Muscle of leg (tissue), 11 donors: Measurements from ENCODE around the gene SIMC1. TPM values are rescaled to one million over a fixed set of nuclear protein-coding genes. Genes with fewer than 3 reads are reported as not detected.

ENCODE experiments used
- DNase-seq: peaks from one replicate; pipeline ENCODE4 v3.0.0; 2013
- H3K27ac ChIP-seq: one replicate; pipeline ENCODE4 v1.5.1; 2013; ENCODE audit warnings: mild to moderate bottlenecking, low read length, control low read depth
- H3K27me3 ChIP-seq: one replicate; pipeline ENCODE4 v1.6.1; 2013; ENCODE audit warnings: low read length; ENCODE audit not compliant: control insufficient read depth, insufficient read depth
- H3K36me3 ChIP-seq: one replicate; pipeline ENCODE4 v1.6.1; 2013; ENCODE audit warnings: low read length; ENCODE audit not compliant: control insufficient read depth, insufficient read depth
- H3K4me1 ChIP-seq: one replicate; pipeline ENCODE4 v1.6.1; 2013; ENCODE audit warnings: low read length; ENCODE audit not compliant: control insufficient read depth, insufficient read depth
- H3K4me3 ChIP-seq: one replicate; pipeline ENCODE4 v1.5.1; 2013; ENCODE audit warnings: low read length, control low read depth
- H3K9me3 ChIP-seq: replicated peaks from 2 replicates; pipeline ENCODE4 v1.6.1; 2013; ENCODE audit warnings: low read depth, low read length; ENCODE audit not compliant: control insufficient read depth
- WGBS: methylation state at CpG from one replicate; pipeline ENCODE4 v1.1.5; 2013; ENCODE audit warnings: missing lambda C conversion rate; ENCODE audit not compliant: insufficient coverage; 5-methylcytosine and 5-hydroxymethylcytosine counted together
- polyA plus RNA-seq, 8 donors: library from polyadenylated mRNA; unstranded; fragments of 120-200 nt; gene quantifications; one replicate each; pipeline versions ENCODE4 v1.2.1 to v1.2.3, GENCODE V29; 2013; ENCODE audit warnings: inconsistent platforms in 1 of 8, low replicate concordance in 1 of 8; ENCODE audit not compliant: insufficient read length in 8 of 8, insufficient read depth in 1 of 8
- total RNA-seq: library from RNA; stranded (reverse); fragments of 120-200 nt; gene quantifications from one replicate; pipeline ENCODE4 v1.2.4, GENCODE V29; 2013

Gene SIMC1
- total and polyA plus RNA-seq, 9 donors: 11.8 to 20.9 (median 14.4) TPM

- Histone ChIP-seq H3K9me3 (no peaks in the 10 kb centered on the region), H3K4me1 (no peaks in the 10 kb centered on the region), H3K27me3 (no peaks in the 10 kb centered on the region), H3K4me3 (no peak overlapping the region), H3K27ac (no peak overlapping the region), H3K36me3 (peaks cover 26% of the 10 kb centered on the region)
- DNase-seq: no peak
- WGBS: 100% methylated on average over 1 of the region's 1 CpG
Measured at GRCh38 chr5:176342158-176342483, 103.9 kb downstream of the SIMC1 start.

GRCh38 chr5:176342766-176343458, 104.7 kb downstream of the SIMC1 start:
- DNase-seq: no peak
- Histone ChIP-seq H3K36me3 (peaks cover 26% of the 10 kb centered on the region), H3K27ac (no peak overlapping the region), H3K4me1 (no peaks in the 10 kb centered on the region), H3K9me3 (no peaks in the 10 kb centered on the region), H3K27me3 (no peaks in the 10 kb centered on the region), H3K4me3 (no peak overlapping the region)
- no CpG with 5 or more reads among the region's 2 CpGs for WGBS

GRCh38 chr5:176350416-176350815, 112.2 kb downstream of the SIMC1 start:
- H3K36me3 ChIP-seq: peaks cover 72% of the 10 kb centered on the region
- DNase-seq: no peak
- peaks cover 14% of the 10 kb centered on the region for H3K4me1 ChIP-seq
- no peaks in the 10 kb centered on the region for H3K9me3 ChIP-seq
- H3K4me3 ChIP-seq: no peak overlapping the region
- no peak overlapping the region for H3K27ac ChIP-seq
- 100% methylated on average over 5 of the region's 8 CpGs for WGBS
- H3K27me3 ChIP-seq: no peaks in the 10 kb centered on the region

GRCh38 chr5:176352116-176352878, 114.1 kb downstream of the SIMC1 start:
- WGBS: 72% methylated on average over 2 of the region's 5 CpGs
- no peaks in the 10 kb centered on the region for H3K27me3 ChIP-seq
- no peaks in the 10 kb centered on the region for H3K9me3 ChIP-seq
- no peak overlapping the region for H3K27ac ChIP-seq
- H3K4me1 ChIP-seq: peaks cover 14% of the 10 kb centered on the region
- no peak for DNase-seq
- H3K4me3 ChIP-seq: no peak overlapping the region
- H3K36me3 ChIP-seq: peaks cover 80% of the 10 kb centered on the region

- H3K9me3 ChIP-seq: no peaks in the 10 kb centered on the region
- peaks cover 14% of the 10 kb centered on the region for H3K4me1 ChIP-seq
- WGBS: 71% methylated on average over 4 of the region's 4 CpGs
- peak; percentile 72 for DNase-seq
- peak overlapping the region; percentile 20 for H3K27ac ChIP-seq
- H3K4me3 ChIP-seq: no peak overlapping the region
- H3K27me3 ChIP-seq: no peaks in the 10 kb centered on the region
- peaks cover 71% of the 10 kb centered on the region for H3K36me3 ChIP-seq
Measured at GRCh38 chr5:176353533-176353932, 115.3 kb downstream of the SIMC1 start.

GRCh38 chr5:176355400-176356178, 117.4 kb downstream of the SIMC1 start:
- Histone ChIP-seq H3K4me1 (peaks cover 18% of the 10 kb centered on the region), H3K9me3 (no peaks in the 10 kb centered on the region), H3K27me3 (no peaks in the 10 kb centered on the region), H3K27ac (no peak overlapping the region), H3K4me3 (no peak overlapping the region), H3K36me3 (peaks cover 59% of the 10 kb centered on the region)
- no peak for DNase-seq
- WGBS: 89% methylated on average over 14 of the region's 16 CpGs

GRCh38 chr5:176356179-176356566, 117.9 kb downstream of the SIMC1 start:
- H3K4me1 ChIP-seq: peaks cover 21% of the 10 kb centered on the region
- H3K27me3 ChIP-seq: no peaks in the 10 kb centered on the region
- H3K9me3 ChIP-seq: no peaks in the 10 kb centered on the region
- no CpG with 5 or more reads among the region's 3 CpGs for WGBS
- DNase-seq: no peak
- H3K36me3 ChIP-seq: peaks cover 55% of the 10 kb centered on the region
- no peak overlapping the region for H3K4me3 ChIP-seq
- H3K27ac ChIP-seq: no peak overlapping the region

GRCh38 chr5:176359658-176360057, 121.4 kb downstream of the SIMC1 start:
- no peaks in the 10 kb centered on the region for H3K9me3 ChIP-seq
- H3K4me3 ChIP-seq: no peak overlapping the region
- no peaks in the 10 kb centered on the region for H3K27me3 ChIP-seq
- no peak for DNase-seq
- peaks cover 12% of the 10 kb centered on the region for H3K4me1 ChIP-seq
- H3K36me3 ChIP-seq: peaks cover 28% of the 10 kb centered on the region
- WGBS: 67% methylated on average over 2 of the region's 4 CpGs
- no peak overlapping the region for H3K27ac ChIP-seq

GRCh38 chr5:176360894-176361436, 122.7 kb downstream of the SIMC1 start:
- Histone ChIP-seq H3K27me3 (no peaks in the 10 kb centered on the region), H3K27ac (peak overlapping the region; percentile 72), H3K9me3 (no peaks in the 10 kb centered on the region), H3K4me3 (peak overlapping the region; percentile 99), H3K4me1 (peaks cover 15% of the 10 kb centered on the region), H3K36me3 (peaks cover 16% of the 10 kb centered on the region)
- DNase-seq: no peak
- WGBS: 2% methylated on average over 22 of the region's 27 CpGs
